K562 (cell line): ENCODE data around the gene ATF5. TPM values are rescaled to one million over a fixed set of nuclear protein-coding genes. Genes with fewer than 3 reads are reported as not detected.

Experiments used
- ATF2 ChIP-seq: sonication (generic); formaldehyde crosslinking; IDR thresholded peaks from 2 replicates; pipeline ENCODE4 v1.8.1; 2022; ENCODE audit warnings: missing genetic modification reagents
- BRD4 ChIP-seq: fragments of 200-600 bp; sonication (generic); IDR thresholded peaks from 2 replicates; pipeline ENCODE4 v1.6.1; 2017; ENCODE audit warnings: inconsistent platforms
- CHD2 ChIP-seq: IDR thresholded peaks from 2 replicates; pipeline ENCODE4 v1.6.1; 2011; ENCODE audit warnings: low read depth, low read length
- HDAC2 ChIP-seq: fragments of 450-650 bp; IDR thresholded peaks from 2 replicates; pipeline ENCODE4 v1.6.1; 2016; ENCODE audit warnings: mild to moderate bottlenecking
- MGA ChIP-seq: fragments of 450-650 bp; IDR thresholded peaks from 2 replicates; pipeline ENCODE4 v1.6.1; 2016; ENCODE audit warnings: mild to moderate bottlenecking, moderate library complexity
- POLR2A ChIP-seq: fragments of 450-650 bp; conservative IDR thresholded peaks from 2 replicates; pipeline ENCODE4 v1.6.1; 2016
- SREBF2 ChIP-seq: sonication (generic); formaldehyde crosslinking; IDR thresholded peaks from 2 replicates; pipeline ENCODE4 v1.4.0; 2020; ENCODE audit warnings: mild to moderate bottlenecking, missing genetic modification reagents
- TEAD1 ChIP-seq, 2 experiments: fragments of 450-650 bp in 1 of 2; sonication (generic) in 1 of 2; formaldehyde crosslinking; IDR thresholded peaks; 2 replicates each; pipeline versions ENCODE4 v1.4.0 to v1.8.0; 2020 to 2022; ENCODE audit warnings: mild to moderate bottlenecking in 2 of 2, missing genetic modification reagents in 1 of 2
- VEZF1 ChIP-seq: fragments of 200-800 bp; sonication (Bioruptor generic); IDR thresholded peaks from 2 replicates; pipeline ENCODE4 v1.6.1; 2017; ENCODE audit warnings: missing genetic modification characterization, missing compliant biosample characterization
- polyA plus RNA-seq, 8 experiments: library from polyadenylated mRNA; depleted of rRNA in 4 of 8; stranded (reverse) in 5 of 8; unstranded in 3 of 8; fragments of >200 nt; fragmentation: Nextera tagmentation in 2 of 8; fragmentation: Illumina TruSeq in 1 of 8; extraction: Ambion mirVana in 2 of 8; extraction: Trizol in 1 of 8; gene quantifications; 2 replicates each; pipeline versions ENCODE4 v1.2.1 to v1.2.3, GENCODE V29; 2011 to 2014; ENCODE audit warnings: inconsistent platforms in 1 of 8, missing spikeins in 1 of 8
- total RNA-seq, 7 experiments: library from RNA; depleted of rRNA in 6 of 7; stranded (reverse); fragments of >200 nt in 6 of 7; fragmentation: Illumina TruSeq in 2 of 7; extraction: Trizol in 2 of 7; gene quantifications; 2 replicates each; pipeline versions ENCODE4 v1.2.1 to v1.2.3, GENCODE V29; 2011 to 2021; ENCODE audit warnings: low replicate concordance in 1 of 7
- TF ChIP-seq, protein P1 (sequence below), 3 experiments: IDR thresholded peaks in 2 of 3; conservative IDR thresholded peaks in 1 of 3; 2 replicates each; pipeline ENCODE4 v1.5.1; 2011 to 2012; ENCODE audit warnings: low read length in 3 of 3, mild to moderate bottlenecking in 3 of 3, control low read depth in 2 of 3, improper control_type of control experiment in 1 of 3, inconsistent platforms in 1 of 3, low read depth in 1 of 3, mixed read lengths in 1 of 3, moderate library complexity in 1 of 3; ENCODE audit not compliant: insufficient read depth in 2 of 3

Gene ATF5
- total and polyA plus RNA-seq, 9 of the 15 experiments (the other 6 are each of a cell fraction or from before 2014, with no cell fraction given) = 3.0 to 57.6 (median 11.1) TPM

GRCh38 chr19:49890349-49891311, 38.4 kb upstream of the ATF5 start (continued):
- TF ChIP-seq HDAC2 = 0 out of 2 replicates have a peak, but pooled peaks have one; percentile 34
- TF ChIP-seq MGA = peak; percentile 82
- TF ChIP-seq POLR2A = no peak
- TF ChIP-seq BRD4 = 0 out of 2 replicates have a peak, but pooled peaks have one; percentile 3
- peak; percentile 83 for TF ChIP-seq ATF2
- TF ChIP-seq CHD2 = no peak
- peak; percentile 96 for TF ChIP-seq VEZF1 (CRISPR knock-in tag)
- peak in 1 of 2 experiments; percentile 92; a peak in 1 of 4 replicates for TF ChIP-seq TEAD1 (CRISPR knock-in tag; IDR thresholded peaks at IDR 0.05)
- 0 out of 2 replicates have a peak, but pooled peaks have one; percentile 3 for TF ChIP-seq SREBF2 (CRISPR knock-in tag)
- TF ChIP-seq, protein P1, sequence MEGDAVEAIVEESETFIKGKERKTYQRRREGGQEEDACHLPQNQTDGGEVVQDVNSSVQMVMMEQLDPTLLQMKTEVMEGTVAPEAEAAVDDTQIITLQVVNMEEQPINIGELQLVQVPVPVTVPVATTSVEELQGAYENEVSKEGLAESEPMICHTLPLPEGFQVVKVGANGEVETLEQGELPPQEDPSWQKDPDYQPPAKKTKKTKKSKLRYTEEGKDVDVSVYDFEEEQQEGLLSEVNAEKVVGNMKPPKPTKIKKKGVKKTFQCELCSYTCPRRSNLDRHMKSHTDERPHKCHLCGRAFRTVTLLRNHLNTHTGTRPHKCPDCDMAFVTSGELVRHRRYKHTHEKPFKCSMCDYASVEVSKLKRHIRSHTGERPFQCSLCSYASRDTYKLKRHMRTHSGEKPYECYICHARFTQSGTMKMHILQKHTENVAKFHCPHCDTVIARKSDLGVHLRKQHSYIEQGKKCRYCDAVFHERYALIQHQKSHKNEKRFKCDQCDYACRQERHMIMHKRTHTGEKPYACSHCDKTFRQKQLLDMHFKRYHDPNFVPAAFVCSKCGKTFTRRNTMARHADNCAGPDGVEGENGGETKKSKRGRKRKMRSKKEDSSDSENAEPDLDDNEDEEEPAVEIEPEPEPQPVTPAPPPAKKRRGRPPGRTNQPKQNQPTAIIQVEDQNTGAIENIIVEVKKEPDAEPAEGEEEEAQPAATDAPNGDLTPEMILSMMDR (IDR thresholded peaks at IDR 0.05 in 2 of 3, conservative IDR thresholded peaks at IDR 0.05 in 1 of 3; ENCODE audit: insufficient read depth in 2 of 3, low read depth in 1 of 3, low read length in 3 of 3) = peak in 1 of 3 experiments; percentile 41; a peak in 1 of 6 replicates
